Prostate gland (tissue), 2 donors: Measurements from ENCODE around the gene TRMT2B.

ENCODE experiments used
- CTCF ChIP-seq, 4 experiments: fragments of 200-600 bp in 2 of 4; fragments of 450-650 bp in 2 of 4; sonication (generic) in 2 of 4; IDR thresholded peaks; 1 replicate in 3 of 4; 2 replicates in 1 of 4; pipeline ENCODE4 v1.5.1; 2016 to 2019; ENCODE audit warnings: antibody characterized with exemption in 4 of 4, mild to moderate bottlenecking in 2 of 4, moderate library complexity in 2 of 4
- POLR2A ChIP-seq: fragments of 450-650 bp; IDR thresholded peaks from one replicate; pipeline ENCODE4 v1.6.1; 2016; ENCODE audit warnings: antibody characterized with exemption, mild to moderate bottlenecking
- POLR2AphosphoS5 ChIP-seq: sonication (generic); formaldehyde crosslinking; IDR thresholded peaks from one replicate; pipeline ENCODE4 v1.6.1; 2017; ENCODE audit warnings: antibody characterized with exemption

DNA sequence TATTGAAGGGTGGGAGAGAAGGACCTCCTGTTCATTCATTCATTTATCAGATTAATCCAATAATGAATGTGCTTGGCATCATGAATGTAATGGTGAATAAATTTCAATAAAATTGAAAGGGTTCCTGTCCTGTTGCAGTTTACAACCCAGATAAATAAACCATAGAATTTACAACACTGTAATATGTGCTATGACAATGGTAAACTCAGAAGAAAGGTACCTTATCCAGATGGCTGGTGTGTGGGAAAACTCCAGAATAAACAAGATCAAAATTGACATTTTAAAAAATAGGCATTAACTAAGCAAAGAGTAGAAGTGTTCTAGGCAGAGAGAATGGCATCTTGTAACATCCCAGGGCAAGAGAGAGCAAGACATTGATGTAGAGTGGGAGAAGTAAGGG, 67.1 kb downstream of the TRMT2B start:
- no peak for TF ChIP-seq CTCF (IDR thresholded peaks at IDR 0.05)
- no peak for TF ChIP-seq POLR2A
- TF ChIP-seq POLR2AphosphoS5 = no peak
